C4-2B (cell line): Measurements from ENCODE around the gene CA14.

Source experiments
- CTCF ChIP-seq: fragments of 450-650 bp; conservative IDR thresholded peaks from 2 replicates; pipeline ENCODE4 v1.5.1; 2017; ENCODE audit warnings: mild to moderate bottlenecking
- ZFX ChIP-seq: fragments of 450-650 bp; IDR thresholded peaks from 2 replicates; pipeline ENCODE4 v1.6.1; 2017

GRCh38 chr1:150311762-150312161 lies 54.2 kb downstream of the CA14 start:
- TF ChIP-seq CTCF (no peak), ZFX (no peak)
